Measurements from ENCODE around the gene WNT5A. TPM values are rescaled to one million over a fixed set of nuclear protein-coding genes. Genes with fewer than 3 reads are reported as not detected.

The WNT5A gene
- total RNA-seq, 1 donor from 2014 or later = 10.7 TPM

DNA sequence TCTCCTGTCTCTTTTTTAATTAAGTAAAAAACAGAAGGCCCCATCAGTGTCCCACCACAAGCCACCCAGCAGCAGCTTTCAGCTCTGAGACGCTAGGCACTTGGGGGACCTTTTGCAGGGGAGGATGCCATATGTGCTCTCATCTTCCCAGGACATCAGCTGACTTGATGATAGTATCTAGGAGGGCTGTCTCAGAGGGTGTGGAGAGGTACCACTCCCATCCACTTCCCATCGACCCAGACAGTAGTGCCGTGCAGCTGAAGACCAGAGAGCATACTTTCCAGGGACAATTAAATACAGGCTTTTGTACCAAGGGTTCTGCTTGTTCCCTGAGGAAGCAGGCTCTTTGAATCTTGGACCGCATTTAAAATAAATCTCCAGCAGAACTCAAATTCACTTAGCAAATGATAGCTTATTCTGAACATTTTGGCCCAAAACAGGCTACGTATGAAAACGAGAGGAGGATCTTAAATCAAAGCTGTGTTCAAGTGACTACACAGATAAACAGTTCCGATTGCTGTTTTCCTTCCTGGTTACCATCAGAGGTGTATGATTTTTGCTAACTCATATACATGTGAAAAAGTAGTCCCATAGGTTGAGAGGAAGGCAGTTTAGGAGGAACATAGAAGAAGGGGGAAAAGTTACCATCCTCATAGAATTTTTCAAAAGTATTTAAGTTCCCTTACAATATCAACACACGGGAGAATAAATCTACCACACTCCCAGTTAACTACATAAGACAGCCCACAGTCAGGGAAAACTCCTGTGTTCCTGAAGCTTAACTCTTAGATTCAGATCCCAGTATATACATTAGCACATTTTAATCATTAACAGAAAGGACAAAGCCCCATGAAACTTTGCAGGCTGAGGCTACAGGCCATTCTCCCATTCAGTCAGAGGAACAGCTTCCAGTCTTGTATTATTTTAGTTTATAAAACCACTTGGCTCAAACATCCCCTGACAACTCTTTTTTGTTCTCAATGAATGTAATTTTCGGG, 9.5 kb downstream of the WNT5A start:
- TF ChIP-seq, protein P1, sequence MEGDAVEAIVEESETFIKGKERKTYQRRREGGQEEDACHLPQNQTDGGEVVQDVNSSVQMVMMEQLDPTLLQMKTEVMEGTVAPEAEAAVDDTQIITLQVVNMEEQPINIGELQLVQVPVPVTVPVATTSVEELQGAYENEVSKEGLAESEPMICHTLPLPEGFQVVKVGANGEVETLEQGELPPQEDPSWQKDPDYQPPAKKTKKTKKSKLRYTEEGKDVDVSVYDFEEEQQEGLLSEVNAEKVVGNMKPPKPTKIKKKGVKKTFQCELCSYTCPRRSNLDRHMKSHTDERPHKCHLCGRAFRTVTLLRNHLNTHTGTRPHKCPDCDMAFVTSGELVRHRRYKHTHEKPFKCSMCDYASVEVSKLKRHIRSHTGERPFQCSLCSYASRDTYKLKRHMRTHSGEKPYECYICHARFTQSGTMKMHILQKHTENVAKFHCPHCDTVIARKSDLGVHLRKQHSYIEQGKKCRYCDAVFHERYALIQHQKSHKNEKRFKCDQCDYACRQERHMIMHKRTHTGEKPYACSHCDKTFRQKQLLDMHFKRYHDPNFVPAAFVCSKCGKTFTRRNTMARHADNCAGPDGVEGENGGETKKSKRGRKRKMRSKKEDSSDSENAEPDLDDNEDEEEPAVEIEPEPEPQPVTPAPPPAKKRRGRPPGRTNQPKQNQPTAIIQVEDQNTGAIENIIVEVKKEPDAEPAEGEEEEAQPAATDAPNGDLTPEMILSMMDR (IDR thresholded peaks at IDR 0.05; ENCODE audit: insufficient read depth, low read length, poor library complexity, severe bottlenecking) = no peak
- no peak overlapping the region for H3K4me3 ChIP-seq (ENCODE audit: low read depth, low read length)
- H3K36me3 ChIP-seq (ENCODE audit: control insufficient read depth, insufficient read depth, low read length) = no peaks in the 10 kb centered on the region
- no peaks in the 10 kb centered on the region for H3K27me3 ChIP-seq (ENCODE audit: control insufficient read depth, insufficient read depth, low read length)
- no peak for DNase-seq (ENCODE audit: low read depth)

DNA sequence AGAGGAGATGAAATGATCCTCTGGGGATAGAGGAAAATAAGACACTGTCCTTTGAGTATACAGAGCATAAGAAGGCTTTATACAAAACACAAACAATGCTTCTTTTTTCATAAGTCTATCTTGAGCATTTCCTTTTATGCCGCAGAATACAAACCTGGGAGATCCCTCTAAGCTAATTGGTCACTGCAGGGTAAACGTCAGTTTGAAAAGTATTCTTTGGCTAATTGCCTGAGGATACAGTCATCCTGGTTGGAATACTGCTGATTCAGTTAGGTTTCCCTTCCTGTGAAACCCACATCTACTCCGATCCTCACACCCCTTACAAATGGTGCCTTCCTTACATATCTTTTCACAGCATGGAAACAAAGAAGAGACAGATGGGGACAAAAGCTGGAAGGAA, 10.6 kb downstream of the WNT5A start:
- Histone ChIP-seq H3K27me3 (ENCODE audit: control insufficient read depth, insufficient read depth, low read length) (no peaks in the 10 kb centered on the region), H3K4me3 (ENCODE audit: low read depth, low read length) (no peak overlapping the region), H3K36me3 (ENCODE audit: control insufficient read depth, insufficient read depth, low read length) (no peaks in the 10 kb centered on the region)
- TF ChIP-seq, protein P1 (IDR thresholded peaks at IDR 0.05; ENCODE audit: insufficient read depth, low read length, poor library complexity, severe bottlenecking) = no peak
- no peak for DNase-seq (ENCODE audit: low read depth)

DNA sequence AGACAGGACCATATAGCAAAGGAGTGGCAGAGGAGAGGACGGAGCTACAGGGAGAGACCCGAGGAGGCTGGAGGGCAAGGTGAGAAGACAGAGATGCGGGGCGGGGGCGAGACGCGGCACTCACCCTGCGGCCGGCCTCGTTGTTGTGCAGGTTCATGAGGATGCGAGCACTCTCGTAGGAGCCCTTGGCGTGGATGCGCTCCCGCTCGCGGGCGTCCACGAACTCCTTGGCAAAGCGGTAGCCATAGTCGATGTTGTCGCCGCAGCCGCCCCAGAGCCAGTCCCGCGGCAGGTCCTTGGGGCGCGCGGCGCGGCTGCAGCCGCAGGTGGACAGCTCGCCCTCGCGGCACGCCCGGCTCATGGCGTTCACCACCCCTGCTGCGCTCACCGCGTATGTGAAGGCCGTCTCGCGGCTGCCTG, 12.9 kb downstream of the WNT5A start:
- Histone ChIP-seq H3K27me3 (ENCODE audit: control insufficient read depth, insufficient read depth, low read length) (no peaks in the 10 kb centered on the region), H3K36me3 (ENCODE audit: control insufficient read depth, insufficient read depth, low read length) (peaks cover 3% of the 10 kb centered on the region), H3K4me3 (ENCODE audit: low read depth, low read length) (no peak overlapping the region)
- TF ChIP-seq, protein P1 (IDR thresholded peaks at IDR 0.05; ENCODE audit: insufficient read depth, low read length, poor library complexity, severe bottlenecking) = no peak
- DNase-seq (ENCODE audit: low read depth) = no peak

DNA sequence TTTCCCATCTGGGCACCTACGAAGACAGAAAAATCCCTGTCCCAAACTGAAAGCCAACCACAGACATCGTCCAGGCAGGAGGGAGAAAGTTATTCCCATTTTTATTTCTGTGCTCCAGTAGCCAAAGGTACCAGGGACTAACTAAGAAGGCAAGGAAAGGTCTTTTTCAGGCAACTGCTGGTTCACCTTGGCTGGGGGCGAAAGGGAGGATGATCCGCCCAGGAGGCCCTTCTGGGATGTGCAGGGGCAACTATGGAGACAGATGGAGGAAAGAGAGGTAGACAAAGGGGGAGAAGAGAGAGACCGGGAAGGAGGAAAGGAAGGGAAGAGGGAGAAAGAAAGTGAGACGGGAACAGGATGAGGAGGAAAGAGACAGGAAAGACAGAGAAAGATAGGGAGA, 13.3 kb downstream of the WNT5A start:
- TF ChIP-seq, protein P1 (IDR thresholded peaks at IDR 0.05; ENCODE audit: insufficient read depth, low read length, poor library complexity, severe bottlenecking) = no peak
- Histone ChIP-seq H3K36me3 (ENCODE audit: control insufficient read depth, insufficient read depth, low read length) (peaks cover 3% of the 10 kb centered on the region), H3K4me3 (ENCODE audit: low read depth, low read length) (no peak overlapping the region), H3K27me3 (ENCODE audit: control insufficient read depth, insufficient read depth, low read length) (no peaks in the 10 kb centered on the region)
- DNase-seq (ENCODE audit: low read depth) = no peak

DNA sequence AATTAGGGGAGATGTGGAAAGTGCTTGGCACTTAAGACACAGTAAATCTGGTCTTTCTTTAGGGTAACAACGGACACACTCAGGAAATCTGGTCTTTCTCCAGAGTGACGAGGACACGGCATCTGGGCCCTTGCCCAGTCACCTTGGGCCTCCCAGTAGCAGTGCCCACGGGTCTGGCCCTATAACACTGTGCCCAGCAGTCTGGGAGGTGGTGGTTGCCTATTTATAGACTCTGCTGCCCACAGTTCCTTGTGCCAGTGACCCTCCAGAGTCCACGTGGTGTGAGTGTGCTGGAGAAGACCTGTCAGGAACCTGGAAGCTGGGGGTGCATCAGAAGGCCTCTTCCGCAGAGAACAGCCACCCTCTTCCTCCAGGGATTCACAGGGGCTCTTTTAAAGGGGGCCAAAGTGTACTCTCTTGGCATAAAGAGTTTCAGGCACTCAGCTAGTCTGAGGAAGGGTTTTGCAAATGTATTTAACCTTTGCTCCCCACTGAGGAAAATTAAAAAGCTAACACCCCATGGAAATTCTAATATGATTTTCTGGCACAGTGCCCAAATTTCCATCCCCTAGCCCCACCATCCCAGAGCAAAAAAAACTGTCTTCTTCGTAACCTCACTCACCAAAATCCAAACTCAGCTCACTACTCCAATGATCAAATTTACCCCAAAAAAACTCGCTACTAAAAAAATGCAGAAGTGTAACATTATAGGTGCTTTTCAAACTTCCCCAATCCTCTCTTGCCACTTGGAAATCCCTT, 15.4 kb downstream of the WNT5A start:
- peaks cover 3% of the 10 kb centered on the region for H3K36me3 ChIP-seq (ENCODE audit: control insufficient read depth, insufficient read depth, low read length)
- no peaks in the 10 kb centered on the region for H3K27me3 ChIP-seq (ENCODE audit: control insufficient read depth, insufficient read depth, low read length)

More for the DNA sequence above, 15.4 kb downstream of the WNT5A start:
- H3K4me3 ChIP-seq (ENCODE audit: low read depth, low read length) = no peak overlapping the region
- TF ChIP-seq, protein P1 (IDR thresholded peaks at IDR 0.05; ENCODE audit: insufficient read depth, low read length, poor library complexity, severe bottlenecking) = no peak
- no peak for DNase-seq (ENCODE audit: low read depth)
